WTC11 (cell line): ENCODE data around the gene TUNAR.

ENCODE experiments used
- ETV6 ChIP-seq: sonication (generic); formaldehyde crosslinking; IDR thresholded peaks from 2 replicates; pipeline ENCODE4 v1.8.1; 2022; ENCODE audit warnings: mild to moderate bottlenecking, missing genetic modification reagents
- JAZF1 ChIP-seq: fragments of 250-450 bp; sonication (Bioruptor Pico); IDR thresholded peaks from 2 replicates; pipeline ENCODE4 v1.9.0; 2021; ENCODE audit warnings: moderate library complexity, mild to moderate bottlenecking, inconsistent platforms
- MAX ChIP-seq: sonication (generic); formaldehyde crosslinking; IDR thresholded peaks from 2 replicates; pipeline ENCODE4 v1.8.0; 2022; ENCODE audit warnings: mild to moderate bottlenecking, missing genetic modification reagents
- NR2C2 ChIP-seq: sonication (generic); formaldehyde crosslinking; IDR thresholded peaks from 2 replicates; pipeline ENCODE4 v1.8.0; 2022; ENCODE audit warnings: mild to moderate bottlenecking, missing genetic modification reagents
- USF2 ChIP-seq: sonication (generic); formaldehyde crosslinking; IDR thresholded peaks from 2 replicates; pipeline ENCODE4 v1.8.1; 2023; ENCODE audit warnings: mild to moderate bottlenecking, missing genetic modification reagents, moderate library complexity
- TF ChIP-seq, protein P1 (sequence below): fragments of 200-600 bp; IDR thresholded peaks from 2 replicates; pipeline ENCODE4 v1.8.0; 2022; ENCODE audit warnings: antibody characterized with exemption
- TF ChIP-seq, protein P2 (sequence below): sonication (generic); formaldehyde crosslinking; IDR thresholded peaks from 2 replicates; pipeline ENCODE4 v1.8.0; 2022; ENCODE audit warnings: mild to moderate bottlenecking, missing genetic modification reagents
- TF ChIP-seq, protein P3 (sequence below): sonication (generic); formaldehyde crosslinking; conservative IDR thresholded peaks from 2 replicates; pipeline ENCODE4 v1.8.1; 2022; ENCODE audit warnings: mild to moderate bottlenecking, missing genetic modification reagents

- TF ChIP-seq USF2 = no peak
- TF ChIP-seq, protein P1, sequence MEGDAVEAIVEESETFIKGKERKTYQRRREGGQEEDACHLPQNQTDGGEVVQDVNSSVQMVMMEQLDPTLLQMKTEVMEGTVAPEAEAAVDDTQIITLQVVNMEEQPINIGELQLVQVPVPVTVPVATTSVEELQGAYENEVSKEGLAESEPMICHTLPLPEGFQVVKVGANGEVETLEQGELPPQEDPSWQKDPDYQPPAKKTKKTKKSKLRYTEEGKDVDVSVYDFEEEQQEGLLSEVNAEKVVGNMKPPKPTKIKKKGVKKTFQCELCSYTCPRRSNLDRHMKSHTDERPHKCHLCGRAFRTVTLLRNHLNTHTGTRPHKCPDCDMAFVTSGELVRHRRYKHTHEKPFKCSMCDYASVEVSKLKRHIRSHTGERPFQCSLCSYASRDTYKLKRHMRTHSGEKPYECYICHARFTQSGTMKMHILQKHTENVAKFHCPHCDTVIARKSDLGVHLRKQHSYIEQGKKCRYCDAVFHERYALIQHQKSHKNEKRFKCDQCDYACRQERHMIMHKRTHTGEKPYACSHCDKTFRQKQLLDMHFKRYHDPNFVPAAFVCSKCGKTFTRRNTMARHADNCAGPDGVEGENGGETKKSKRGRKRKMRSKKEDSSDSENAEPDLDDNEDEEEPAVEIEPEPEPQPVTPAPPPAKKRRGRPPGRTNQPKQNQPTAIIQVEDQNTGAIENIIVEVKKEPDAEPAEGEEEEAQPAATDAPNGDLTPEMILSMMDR = no peak
- TF ChIP-seq MAX (CRISPR knock-in tag) = no peak
- TF ChIP-seq ETV6 (CRISPR knock-in tag) = no peak
- TF ChIP-seq, protein P2, sequence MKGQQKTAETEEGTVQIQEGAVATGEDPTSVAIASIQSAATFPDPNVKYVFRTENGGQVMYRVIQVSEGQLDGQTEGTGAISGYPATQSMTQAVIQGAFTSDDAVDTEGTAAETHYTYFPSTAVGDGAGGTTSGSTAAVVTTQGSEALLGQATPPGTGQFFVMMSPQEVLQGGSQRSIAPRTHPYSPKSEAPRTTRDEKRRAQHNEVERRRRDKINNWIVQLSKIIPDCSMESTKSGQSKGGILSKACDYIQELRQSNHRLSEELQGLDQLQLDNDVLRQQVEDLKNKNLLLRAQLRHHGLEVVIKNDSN = no peak
- TF ChIP-seq, protein P3, sequence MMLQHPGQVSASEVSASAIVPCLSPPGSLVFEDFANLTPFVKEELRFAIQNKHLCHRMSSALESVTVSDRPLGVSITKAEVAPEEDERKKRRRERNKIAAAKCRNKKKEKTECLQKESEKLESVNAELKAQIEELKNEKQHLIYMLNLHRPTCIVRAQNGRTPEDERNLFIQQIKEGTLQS (CRISPR knock-in tag) = no peak
- TF ChIP-seq NR2C2 (CRISPR knock-in tag) = no peak
- no peak for TF ChIP-seq JAZF1
Measured at GRCh38 chr14:95902273-95902826, 25.7 kb downstream of the TUNAR start.
